GM23338 (cell line): ENCODE data around the gene PLA2G5. TPM values are rescaled to one million over a fixed set of nuclear protein-coding genes. Genes with fewer than 3 reads are reported as not detected.

Source experiments
- ATAC-seq: fragments of 200-7000 bp; cut with Tn5 transposase; 3 replicates; pipeline ENCODE4 v1.9.1; 2020
- DNase-seq: peaks from one replicate; pipeline ENCODE4 v3.0.0-alpha.2; 2015; ENCODE audit warnings: low spot score
- H2AFZ ChIP-seq: fragments of 200-600 bp; sonication (generic); 2 replicates; pipeline ENCODE4 v1.8.0; 2016; ENCODE audit warnings: antibody characterized with exemption, mild to moderate bottlenecking, moderate library complexity
- H3F3A ChIP-seq: fragments of 200-600 bp; sonication (generic); replicated peaks from 2 replicates; pipeline ENCODE4 v1.8.0; 2017; ENCODE audit warnings: antibody characterized with exemption, mixed run types, low read depth
- H3K27ac ChIP-seq: fragments of 200-600 bp; sonication (generic); 2 replicates; pipeline ENCODE4 v1.6.1; 2016; ENCODE audit warnings: low read depth
- H3K27me3 ChIP-seq: fragments of 200-600 bp; sonication (generic); 2 replicates; pipeline ENCODE4 v1.8.0; 2016; ENCODE audit warnings: mild to moderate bottlenecking, mixed run types, moderate library complexity; ENCODE audit not compliant: insufficient read depth
- H3K36me3 ChIP-seq: fragments of 200-600 bp; sonication (generic); 2 replicates; pipeline ENCODE4 v1.8.0; 2016; ENCODE audit warnings: mild to moderate bottlenecking; ENCODE audit not compliant: insufficient read depth
- H3K4me1 ChIP-seq: fragments of 200-600 bp; sonication (generic); 2 replicates; pipeline ENCODE4 v1.8.0; 2016; ENCODE audit warnings: mild to moderate bottlenecking, moderate library complexity; ENCODE audit not compliant: insufficient read depth
- H3K4me2 ChIP-seq: fragments of 200-600 bp; sonication (generic); 2 replicates; pipeline ENCODE4 v1.7.1; 2017; ENCODE audit warnings: mixed run types
- H3K4me3 ChIP-seq: fragments of 200-600 bp; sonication (generic); 2 replicates; pipeline ENCODE4 v1.6.1; 2016; ENCODE audit warnings: mixed run types
- H3K79me2 ChIP-seq: fragments of 200-600 bp; sonication (generic); replicated peaks from 2 replicates; pipeline ENCODE4 v1.8.0; 2017; ENCODE audit warnings: mild to moderate bottlenecking; ENCODE audit not compliant: insufficient read depth
- H3K9me2 ChIP-seq: fragments of 200-600 bp; sonication (generic); 2 replicates; pipeline ENCODE4 v1.8.0; 2017; ENCODE audit not compliant: insufficient read depth
- H4K20me1 ChIP-seq: fragments of 200-600 bp; sonication (generic); replicated peaks from 2 replicates; pipeline ENCODE4 v1.8.0; 2017; ENCODE audit warnings: mild to moderate bottlenecking; ENCODE audit not compliant: insufficient read depth
- H3K27ac Mint-ChIP-seq: 2 replicates; pipeline ENCODE4 v1.8.0; 2020; ENCODE audit warnings: inconsistent platforms, mild to moderate bottlenecking, moderate library complexity, mixed read lengths
- H3K27me3 Mint-ChIP-seq: 3 replicates; pipeline ENCODE4 v1.8.0; 2022; ENCODE audit warnings: low read depth, mild to moderate bottlenecking, moderate library complexity, mixed read lengths, inconsistent platforms; ENCODE audit not compliant: insufficient read depth, poor library complexity
- H3K36me3 Mint-ChIP-seq: 3 replicates; pipeline ENCODE4 v1.8.0; 2021; ENCODE audit warnings: low read depth, mild to moderate bottlenecking, inconsistent platforms, moderate library complexity, mixed read lengths
- H3K4me1 Mint-ChIP-seq: 3 replicates; pipeline ENCODE4 v1.8.0; 2020; ENCODE audit warnings: mild to moderate bottlenecking, inconsistent platforms, mixed read lengths
- H3K4me3 Mint-ChIP-seq: 3 replicates; pipeline ENCODE4 v1.8.0; 2021; ENCODE audit warnings: moderate library complexity, mild to moderate bottlenecking, inconsistent platforms, mixed read lengths
- H3K9me3 Mint-ChIP-seq: 3 replicates; pipeline ENCODE4 v1.8.0; 2020; ENCODE audit warnings: moderate library complexity, mild to moderate bottlenecking, inconsistent platforms, mixed read lengths
- CREB1 ChIP-seq: fragments of 250-450 bp; sonication (Bioruptor Pico); IDR thresholded peaks from 2 replicates; pipeline ENCODE4 v1.5.0; 2020; ENCODE audit warnings: low read depth, mild to moderate bottlenecking, moderate library complexity
- EZH2 ChIP-seq: fragments of 200-600 bp; sonication (generic); IDR thresholded peaks from one replicate; pipeline ENCODE4 v1.8.0; 2017; ENCODE audit warnings: antibody characterized with exemption, mild to moderate bottlenecking, low read depth; ENCODE audit not compliant: unreplicated experiment
- EZH2phosphoT487 ChIP-seq: fragments of 200-600 bp; sonication (generic); IDR thresholded peaks from one replicate; pipeline ENCODE4 v1.8.1; 2018; ENCODE audit warnings: antibody characterized with exemption; ENCODE audit not compliant: unreplicated experiment
- JUNB ChIP-seq: IDR thresholded peaks from one replicate; pipeline ENCODE4 v1.6.1; 2016; ENCODE audit warnings: antibody characterized with exemption; ENCODE audit not compliant: unreplicated experiment
- NANOG ChIP-seq: IDR thresholded peaks from 2 replicates; pipeline ENCODE4 v1.6.1; 2016; ENCODE audit warnings: antibody characterized with exemption, borderline replicate concordance
- POLR2AphosphoS5 ChIP-seq: IDR thresholded peaks from 2 replicates; pipeline ENCODE4 v1.6.1; 2016; ENCODE audit warnings: antibody characterized with exemption, low read depth
- STAT1 ChIP-seq: IDR thresholded peaks from one replicate; pipeline ENCODE4 v1.6.1; 2016; ENCODE audit warnings: antibody characterized with exemption; ENCODE audit not compliant: unreplicated experiment
- ZNF114 ChIP-seq: fragments of 250-450 bp; sonication (Bioruptor Pico); IDR thresholded peaks from 2 replicates; pipeline ENCODE4 v1.5.0; 2020; ENCODE audit warnings: mild to moderate bottlenecking, moderate library complexity
- ZNF331 ChIP-seq: fragments of 250-450 bp; sonication (Bioruptor Pico); IDR thresholded peaks from 2 replicates; pipeline ENCODE4 v1.5.0; 2020; ENCODE audit warnings: low read depth, mild to moderate bottlenecking, moderate library complexity
- polyA plus RNA-seq: library from polyadenylated mRNA; unstranded; fragments of >200 nt; fragmentation: Nextera tagmentation; extraction: Ambion mirVana; gene quantifications from 2 replicates; pipeline ENCODE4 v1.2.1, GENCODE V29; 2016
- total RNA-seq: library from RNA; depleted of rRNA; stranded (reverse); fragments of >200 nt; shearing (Covaris generic); gene quantifications from 2 replicates; pipeline ENCODE4 v1.2.3, GENCODE V29; 2014
- TF ChIP-seq, protein P1 (sequence below): fragments of 250-450 bp; sonication (Bioruptor Pico); IDR thresholded peaks from 2 replicates; pipeline ENCODE4 v1.5.0; 2020; ENCODE audit warnings: mild to moderate bottlenecking, moderate library complexity
- TF ChIP-seq, protein P2 (sequence below): IDR thresholded peaks from one replicate; pipeline ENCODE4 v1.6.1; 2018; ENCODE audit warnings: antibody characterized with exemption; ENCODE audit not compliant: unreplicated experiment
- TF ChIP-seq, protein P3 (sequence below), 2 experiments: fragments of 200-600 bp in 1 of 2; sonication (generic) in 1 of 2; conservative IDR thresholded peaks; 2 replicates each; pipeline versions ENCODE4 v1.5.1 to v1.6.1; 2016 to 2017; ENCODE audit warnings: antibody characterized with exemption in 2 of 2, low read depth in 2 of 2, mild to moderate bottlenecking in 2 of 2, moderate library complexity in 1 of 2
- TF ChIP-seq, protein P4 (sequence below): IDR thresholded peaks from 2 replicates; pipeline ENCODE4 v1.6.1; 2016; ENCODE audit warnings: antibody characterized with exemption

The PLA2G5 gene
- total and polyA plus RNA-seq, 2 experiments from 2014 or later, result not detected

DNA sequence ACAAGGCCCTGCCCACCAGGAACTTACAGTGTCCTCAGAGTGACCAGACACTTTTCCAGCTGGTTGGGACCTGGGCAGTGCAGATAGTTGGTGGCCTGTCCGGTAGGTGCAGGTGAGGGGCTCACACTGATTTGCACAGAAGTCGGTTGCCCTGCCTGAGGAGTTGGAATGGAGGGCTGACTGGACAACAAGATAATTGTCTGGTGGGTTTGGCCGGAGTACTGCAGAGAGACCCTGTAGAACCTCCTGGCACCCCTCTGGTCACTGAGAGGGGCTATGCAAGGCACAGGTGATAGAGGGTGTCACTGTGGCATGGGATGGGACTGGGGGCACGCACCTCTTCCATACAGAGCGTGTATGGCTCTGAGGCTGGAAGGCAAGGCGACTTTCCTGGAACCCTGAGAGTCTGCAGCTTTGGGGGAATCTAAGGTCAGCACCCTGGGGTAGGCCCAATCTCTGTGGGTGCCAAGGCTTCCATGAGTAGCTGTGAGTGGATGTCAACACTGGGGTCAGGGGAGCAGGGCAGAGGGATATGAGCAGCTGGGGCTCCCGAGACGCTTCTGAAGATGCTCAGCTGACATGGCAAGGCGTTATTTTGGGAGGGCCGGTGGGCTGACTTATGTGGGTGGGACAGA lies 56.9 kb downstream of the PLA2G5 start:
- Mint-ChIP-seq H3K27ac (no peak overlapping the region), H3K4me3 (no peak overlapping the region), H3K9me3 (peaks cover 26% of the 10 kb centered on the region), H3K4me1 (no peaks in the 10 kb centered on the region), H3K27me3 (peaks cover 7% of the 10 kb centered on the region), H3K36me3 (no peaks in the 10 kb centered on the region; the same call in 2 of the 3 replicates)
- no peak overlapping the region for H2AFZ ChIP-seq
- H3K79me2 ChIP-seq, result no peaks in the 10 kb centered on the region
- TF ChIP-seq, protein P1, sequence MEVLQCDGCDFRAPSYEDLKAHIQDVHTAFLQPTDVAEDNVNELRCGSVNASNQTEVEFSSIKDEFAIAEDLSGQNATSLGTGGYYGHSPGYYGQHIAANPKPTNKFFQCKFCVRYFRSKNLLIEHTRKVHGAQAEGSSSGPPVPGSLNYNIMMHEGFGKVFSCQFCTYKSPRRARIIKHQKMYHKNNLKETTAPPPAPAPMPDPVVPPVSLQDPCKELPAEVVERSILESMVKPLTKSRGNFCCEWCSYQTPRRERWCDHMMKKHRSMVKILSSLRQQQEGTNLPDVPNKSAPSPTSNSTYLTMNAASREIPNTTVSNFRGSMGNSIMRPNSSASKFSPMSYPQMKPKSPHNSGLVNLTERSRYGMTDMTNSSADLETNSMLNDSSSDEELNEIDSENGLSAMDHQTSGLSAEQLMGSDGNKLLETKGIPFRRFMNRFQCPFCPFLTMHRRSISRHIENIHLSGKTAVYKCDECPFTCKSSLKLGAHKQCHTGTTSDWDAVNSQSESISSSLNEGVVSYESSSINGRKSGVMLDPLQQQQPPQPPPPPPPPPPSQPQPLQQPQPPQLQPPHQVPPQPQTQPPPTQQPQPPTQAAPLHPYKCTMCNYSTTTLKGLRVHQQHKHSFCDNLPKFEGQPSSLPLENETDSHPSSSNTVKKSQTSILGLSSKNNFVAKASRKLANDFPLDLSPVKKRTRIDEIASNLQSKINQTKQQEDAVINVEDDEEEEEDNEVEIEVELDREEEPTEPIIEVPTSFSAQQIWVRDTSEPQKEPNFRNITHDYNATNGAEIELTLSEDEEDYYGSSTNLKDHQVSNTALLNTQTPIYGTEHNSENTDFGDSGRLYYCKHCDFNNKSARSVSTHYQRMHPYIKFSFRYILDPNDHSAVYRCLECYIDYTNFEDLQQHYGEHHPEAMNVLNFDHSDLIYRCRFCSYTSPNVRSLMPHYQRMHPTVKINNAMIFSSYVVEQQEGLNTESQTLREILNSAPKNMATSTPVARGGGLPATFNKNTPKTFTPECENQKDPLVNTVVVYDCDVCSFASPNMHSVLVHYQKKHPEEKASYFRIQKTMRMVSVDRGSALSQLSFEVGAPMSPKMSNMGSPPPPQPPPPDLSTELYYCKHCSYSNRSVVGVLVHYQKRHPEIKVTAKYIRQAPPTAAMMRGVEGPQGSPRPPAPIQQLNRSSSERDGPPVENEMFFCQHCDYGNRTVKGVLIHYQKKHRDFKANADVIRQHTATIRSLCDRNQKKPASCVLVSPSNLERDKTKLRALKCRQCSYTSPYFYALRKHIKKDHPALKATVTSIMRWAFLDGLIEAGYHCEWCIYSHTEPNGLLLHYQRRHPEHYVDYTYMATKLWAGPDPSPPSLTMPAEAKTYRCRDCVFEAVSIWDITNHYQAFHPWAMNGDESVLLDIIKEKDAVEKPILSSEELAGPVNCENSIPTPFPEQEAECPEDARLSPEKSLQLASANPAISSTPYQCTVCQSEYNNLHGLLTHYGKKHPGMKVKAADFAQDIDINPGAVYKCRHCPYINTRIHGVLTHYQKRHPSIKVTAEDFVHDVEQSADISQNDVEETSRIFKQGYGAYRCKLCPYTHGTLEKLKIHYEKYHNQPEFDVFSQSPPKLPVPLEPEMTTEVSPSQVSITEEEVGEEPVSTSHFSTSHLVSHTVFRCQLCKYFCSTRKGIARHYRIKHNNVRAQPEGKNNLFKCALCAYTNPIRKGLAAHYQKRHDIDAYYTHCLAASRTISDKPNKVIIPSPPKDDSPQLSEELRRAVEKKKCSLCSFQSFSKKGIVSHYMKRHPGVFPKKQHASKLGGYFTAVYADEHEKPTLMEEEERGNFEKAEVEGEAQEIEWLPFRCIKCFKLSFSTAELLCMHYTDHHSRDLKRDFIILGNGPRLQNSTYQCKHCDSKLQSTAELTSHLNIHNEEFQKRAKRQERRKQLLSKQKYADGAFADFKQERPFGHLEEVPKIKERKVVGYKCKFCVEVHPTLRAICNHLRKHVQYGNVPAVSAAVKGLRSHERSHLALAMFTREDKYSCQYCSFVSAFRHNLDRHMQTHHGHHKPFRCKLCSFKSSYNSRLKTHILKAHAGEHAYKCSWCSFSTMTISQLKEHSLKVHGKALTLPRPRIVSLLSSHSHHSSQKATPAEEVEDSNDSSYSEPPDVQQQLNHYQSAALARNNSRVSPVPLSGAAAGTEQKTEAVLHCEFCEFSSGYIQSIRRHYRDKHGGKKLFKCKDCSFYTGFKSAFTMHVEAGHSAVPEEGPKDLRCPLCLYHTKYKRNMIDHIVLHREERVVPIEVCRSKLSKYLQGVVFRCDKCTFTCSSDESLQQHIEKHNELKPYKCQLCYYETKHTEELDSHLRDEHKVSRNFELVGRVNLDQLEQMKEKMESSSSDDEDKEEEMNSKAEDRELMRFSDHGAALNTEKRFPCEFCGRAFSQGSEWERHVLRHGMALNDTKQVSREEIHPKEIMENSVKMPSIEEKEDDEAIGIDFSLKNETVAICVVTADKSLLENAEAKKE, result no peak
- TF ChIP-seq, protein P2, sequence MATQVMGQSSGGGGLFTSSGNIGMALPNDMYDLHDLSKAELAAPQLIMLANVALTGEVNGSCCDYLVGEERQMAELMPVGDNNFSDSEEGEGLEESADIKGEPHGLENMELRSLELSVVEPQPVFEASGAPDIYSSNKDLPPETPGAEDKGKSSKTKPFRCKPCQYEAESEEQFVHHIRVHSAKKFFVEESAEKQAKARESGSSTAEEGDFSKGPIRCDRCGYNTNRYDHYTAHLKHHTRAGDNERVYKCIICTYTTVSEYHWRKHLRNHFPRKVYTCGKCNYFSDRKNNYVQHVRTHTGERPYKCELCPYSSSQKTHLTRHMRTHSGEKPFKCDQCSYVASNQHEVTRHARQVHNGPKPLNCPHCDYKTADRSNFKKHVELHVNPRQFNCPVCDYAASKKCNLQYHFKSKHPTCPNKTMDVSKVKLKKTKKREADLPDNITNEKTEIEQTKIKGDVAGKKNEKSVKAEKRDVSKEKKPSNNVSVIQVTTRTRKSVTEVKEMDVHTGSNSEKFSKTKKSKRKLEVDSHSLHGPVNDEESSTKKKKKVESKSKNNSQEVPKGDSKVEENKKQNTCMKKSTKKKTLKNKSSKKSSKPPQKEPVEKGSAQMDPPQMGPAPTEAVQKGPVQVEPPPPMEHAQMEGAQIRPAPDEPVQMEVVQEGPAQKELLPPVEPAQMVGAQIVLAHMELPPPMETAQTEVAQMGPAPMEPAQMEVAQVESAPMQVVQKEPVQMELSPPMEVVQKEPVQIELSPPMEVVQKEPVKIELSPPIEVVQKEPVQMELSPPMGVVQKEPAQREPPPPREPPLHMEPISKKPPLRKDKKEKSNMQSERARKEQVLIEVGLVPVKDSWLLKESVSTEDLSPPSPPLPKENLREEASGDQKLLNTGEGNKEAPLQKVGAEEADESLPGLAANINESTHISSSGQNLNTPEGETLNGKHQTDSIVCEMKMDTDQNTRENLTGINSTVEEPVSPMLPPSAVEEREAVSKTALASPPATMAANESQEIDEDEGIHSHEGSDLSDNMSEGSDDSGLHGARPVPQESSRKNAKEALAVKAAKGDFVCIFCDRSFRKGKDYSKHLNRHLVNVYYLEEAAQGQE, result no peak
- TF ChIP-seq JUNB (no peak), ZNF331 (CRISPR knock-in tag) (no peak), STAT1 (no peak), POLR2AphosphoS5 (no peak), ZNF114 (CRISPR knock-in tag) (no peak), NANOG (no peak), CREB1 (CRISPR knock-in tag) (no peak), EZH2 (no peak), EZH2phosphoT487 (no peak)
- TF ChIP-seq, protein P3, sequence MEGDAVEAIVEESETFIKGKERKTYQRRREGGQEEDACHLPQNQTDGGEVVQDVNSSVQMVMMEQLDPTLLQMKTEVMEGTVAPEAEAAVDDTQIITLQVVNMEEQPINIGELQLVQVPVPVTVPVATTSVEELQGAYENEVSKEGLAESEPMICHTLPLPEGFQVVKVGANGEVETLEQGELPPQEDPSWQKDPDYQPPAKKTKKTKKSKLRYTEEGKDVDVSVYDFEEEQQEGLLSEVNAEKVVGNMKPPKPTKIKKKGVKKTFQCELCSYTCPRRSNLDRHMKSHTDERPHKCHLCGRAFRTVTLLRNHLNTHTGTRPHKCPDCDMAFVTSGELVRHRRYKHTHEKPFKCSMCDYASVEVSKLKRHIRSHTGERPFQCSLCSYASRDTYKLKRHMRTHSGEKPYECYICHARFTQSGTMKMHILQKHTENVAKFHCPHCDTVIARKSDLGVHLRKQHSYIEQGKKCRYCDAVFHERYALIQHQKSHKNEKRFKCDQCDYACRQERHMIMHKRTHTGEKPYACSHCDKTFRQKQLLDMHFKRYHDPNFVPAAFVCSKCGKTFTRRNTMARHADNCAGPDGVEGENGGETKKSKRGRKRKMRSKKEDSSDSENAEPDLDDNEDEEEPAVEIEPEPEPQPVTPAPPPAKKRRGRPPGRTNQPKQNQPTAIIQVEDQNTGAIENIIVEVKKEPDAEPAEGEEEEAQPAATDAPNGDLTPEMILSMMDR (conservative IDR thresholded peaks at IDR 0.05; ENCODE audit: low read depth in 2 of 2), result no peak
- TF ChIP-seq, protein P4, sequence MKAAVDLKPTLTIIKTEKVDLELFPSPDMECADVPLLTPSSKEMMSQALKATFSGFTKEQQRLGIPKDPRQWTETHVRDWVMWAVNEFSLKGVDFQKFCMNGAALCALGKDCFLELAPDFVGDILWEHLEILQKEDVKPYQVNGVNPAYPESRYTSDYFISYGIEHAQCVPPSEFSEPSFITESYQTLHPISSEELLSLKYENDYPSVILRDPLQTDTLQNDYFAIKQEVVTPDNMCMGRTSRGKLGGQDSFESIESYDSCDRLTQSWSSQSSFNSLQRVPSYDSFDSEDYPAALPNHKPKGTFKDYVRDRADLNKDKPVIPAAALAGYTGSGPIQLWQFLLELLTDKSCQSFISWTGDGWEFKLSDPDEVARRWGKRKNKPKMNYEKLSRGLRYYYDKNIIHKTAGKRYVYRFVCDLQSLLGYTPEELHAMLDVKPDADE, result no peak
- H3K9me2 ChIP-seq, result no peaks in the 10 kb centered on the region
- H3K4me3 ChIP-seq, result no peak overlapping the region
- peaks cover 6% of the 10 kb centered on the region; the same call in 1 of the 2 replicates for H3K36me3 ChIP-seq
- no peak overlapping the region for H3K4me2 ChIP-seq
- no peaks in the 10 kb centered on the region for H3K27me3 ChIP-seq
- H3K4me1 ChIP-seq, result no peaks in the 10 kb centered on the region
- DNase-seq (no peak), ATAC-seq (no peak)
- no peak overlapping the region for H3K27ac ChIP-seq
- H3F3A ChIP-seq, result no peaks in the 10 kb centered on the region
- no peaks in the 10 kb centered on the region for H4K20me1 ChIP-seq
